Activated CD4-positive, alpha-beta T cell treated with anti-CD3 and anti-CD28 coated beads for 36 hours (primary cell): ENCODE measurements around the gene SDHA. TPM values are rescaled to one million over a fixed set of nuclear protein-coding genes. Genes with fewer than 3 reads are reported as not detected.
"Not testable (repeated sequence)": the region's sequence is repeated elsewhere in the genome, so short reads cannot be mapped to it uniquely, and the experiment has no call there.

ENCODE experiments used
- ATAC-seq: fragments of 200-7000 bp; cut with Tn5 transposase; one replicate; pipeline ENCODE4 v1.10.0; 2021; ENCODE audit warnings: mild to moderate bottlenecking, moderate library complexity
- CTCF ChIA-PET: fragments of 350-600 bp; sonication (Branson Sonifier 250); formaldehyde crosslinking; loops from one replicate; lab custom pipeline; 2021; ENCODE audit warnings: antibody characterized with exemption; lab: Charles Lee
- POLR2A ChIA-PET: fragments of 350-600 bp; sonication (Branson Sonifier 250); formaldehyde crosslinking; loops from one replicate; lab custom pipeline; 2021; ENCODE audit warnings: antibody characterized with exemption, inconsistent platforms; lab: Charles Lee
- DNase-seq: peaks from one replicate; pipeline ENCODE4 v3.0.0-alpha.2; 2020
- H3K27ac Mint-ChIP-seq: one replicate; pipeline ENCODE4 v1.8.0; 2021; ENCODE audit warnings: mixed read lengths
- H3K27me3 Mint-ChIP-seq: one replicate; pipeline ENCODE4 v1.8.0; 2021; ENCODE audit warnings: mixed read lengths
- H3K36me3 Mint-ChIP-seq: one replicate; pipeline ENCODE4 v1.8.0; 2021; ENCODE audit warnings: low read depth, mixed read lengths
- H3K4me1 Mint-ChIP-seq: one replicate; pipeline ENCODE4 v1.8.0; 2021; ENCODE audit warnings: mixed read lengths
- H3K4me3 Mint-ChIP-seq: one replicate; pipeline ENCODE4 v1.8.0; 2021; ENCODE audit warnings: mild to moderate bottlenecking, moderate library complexity, mixed read lengths
- H3K9me3 Mint-ChIP-seq: one replicate; pipeline ENCODE4 v1.8.0; 2021; ENCODE audit warnings: low read depth, mixed read lengths
- intact Hi-C, 2 experiments: fragments of 100-400 bp; cut with DNase I in 1 of 2; cut with micrococcal nuclease in 1 of 2; formaldehyde crosslinking; loops; one replicate each; pipeline versions ENCODE4 v1.14.2 to v1.15.1; 2022 to 2024; cut with DNase I, micrococcal nuclease
- total RNA-seq, 2 experiments: library from RNA; stranded (reverse); gene quantifications; one replicate each; pipeline ENCODE4 v1.2.3, GENCODE V29; 2021

SDHA gene
- total RNA-seq, 2 experiments from 2014 or later, result 104 to 121 TPM

- H3K9me3 Mint-ChIP-seq, H3K27me3 Mint-ChIP-seq, intact Hi-C loops, H3K36me3 Mint-ChIP-seq, DNase-seq, POLR2A ChIA-PET, ATAC-seq, H3K4me3 Mint-ChIP-seq, CTCF ChIA-PET: not testable (repeated sequence)
- Mint-ChIP-seq H3K27ac (peak overlapping the region; percentile 51), H3K4me1 (peaks cover 36% of the 10 kb centered on the region)
Observed at GRCh38 chr5:297448-297847, 79.3 kb downstream of the SDHA start.

- peaks cover 36% of the 10 kb centered on the region for H3K4me1 Mint-ChIP-seq
- DNase-seq, H3K36me3 Mint-ChIP-seq, ATAC-seq, CTCF ChIA-PET, H3K27ac Mint-ChIP-seq, H3K9me3 Mint-ChIP-seq, H3K27me3 Mint-ChIP-seq, intact Hi-C loops, H3K4me3 Mint-ChIP-seq: not testable (repeated sequence)
- POLR2A ChIA-PET, result interaction anchor here (1.3 kb wide), 1 partner anchor 11 kb away, joined by 4 read pairs; no protein-coding TSS in a partner anchor
Observed at GRCh38 chr5:297991-298736, 80.0 kb downstream of the SDHA start.

- DNase-seq, result no peak
- Mint-ChIP-seq H3K9me3 (no peaks in the 10 kb centered on the region), H3K4me3 (no peak overlapping the region), H3K4me1 (peaks cover 37% of the 10 kb centered on the region), H3K27me3 (no peaks in the 10 kb centered on the region), H3K27ac (no peak overlapping the region), H3K36me3 (peaks cover 2% of the 10 kb centered on the region)
- ChIA-PET CTCF (interaction anchor here (0.7 kb wide), 1 partner anchor 148 kb away, joined by 3 read pairs; no protein-coding TSS in a partner anchor), POLR2A (interaction anchor here (1.3 kb wide), 1 partner anchor 12 kb away, joined by 4 read pairs; no protein-coding TSS in a partner anchor)
- intact Hi-C loops, result no loop called here
- ATAC-seq, result no peak
Observed at GRCh38 chr5:298737-299125, 80.6 kb downstream of the SDHA start.

- H3K36me3 Mint-ChIP-seq, H3K4me3 Mint-ChIP-seq, H3K9me3 Mint-ChIP-seq, H3K27ac Mint-ChIP-seq, intact Hi-C loops, H3K27me3 Mint-ChIP-seq, CTCF ChIA-PET, DNase-seq, POLR2A ChIA-PET, ATAC-seq: not testable (repeated sequence)
- peaks cover 37% of the 10 kb centered on the region for H3K4me1 Mint-ChIP-seq
Observed at GRCh38 chr5:299921-300320, 81.8 kb downstream of the SDHA start.

- POLR2A ChIA-PET, H3K36me3 Mint-ChIP-seq, H3K27ac Mint-ChIP-seq: not testable (repeated sequence)
Observed at GRCh38 chr5:300691-301435, 82.7 kb downstream of the SDHA start.

GRCh38 chr5:302416-302815 lies 84.3 kb downstream of the SDHA start:
- H3K4me3 Mint-ChIP-seq, result not testable (repeated sequence)

More at GRCh38 chr5:300691-301435, 82.7 kb downstream of the SDHA start:
- DNase-seq, H3K4me3 Mint-ChIP-seq, ATAC-seq, H3K9me3 Mint-ChIP-seq, H3K27me3 Mint-ChIP-seq, intact Hi-C loops, CTCF ChIA-PET: not testable (repeated sequence)
- H3K4me1 Mint-ChIP-seq, result peaks cover 36% of the 10 kb centered on the region

GRCh38 chr5:302966-303365 lies 84.8 kb downstream of the SDHA start:
- DNase-seq (no peak), ATAC-seq (no peak)
- intact Hi-C loops, result no loop called here
- no peaks in the 10 kb centered on the region for H3K9me3 Mint-ChIP-seq
- no peaks in the 10 kb centered on the region for H3K27me3 Mint-ChIP-seq
- POLR2A ChIA-PET, result no interaction called here
- CTCF ChIA-PET, result no interaction called here
- no peak overlapping the region for H3K4me3 Mint-ChIP-seq
- H3K36me3 Mint-ChIP-seq, result peaks cover 11% of the 10 kb centered on the region
- H3K4me1 Mint-ChIP-seq, result peaks cover 18% of the 10 kb centered on the region
- H3K27ac Mint-ChIP-seq, result no peak overlapping the region

More at GRCh38 chr5:302416-302815, 84.3 kb downstream of the SDHA start:
- CTCF ChIA-PET, ATAC-seq, H3K27ac Mint-ChIP-seq, DNase-seq, POLR2A ChIA-PET, intact Hi-C loops, H3K27me3 Mint-ChIP-seq, H3K9me3 Mint-ChIP-seq: not testable (repeated sequence)
- H3K4me1 Mint-ChIP-seq, result peaks cover 21% of the 10 kb centered on the region
- H3K36me3 Mint-ChIP-seq, result peaks cover 11% of the 10 kb centered on the region

- H3K9me3 Mint-ChIP-seq, intact Hi-C loops, ATAC-seq, DNase-seq, H3K27me3 Mint-ChIP-seq, POLR2A ChIA-PET, CTCF ChIA-PET, H3K27ac Mint-ChIP-seq, H3K4me3 Mint-ChIP-seq: not testable (repeated sequence)
- peaks cover 11% of the 10 kb centered on the region for H3K36me3 Mint-ChIP-seq
- peaks cover 18% of the 10 kb centered on the region for H3K4me1 Mint-ChIP-seq
Observed at GRCh38 chr5:303741-304140, 85.6 kb downstream of the SDHA start.

GRCh38 chr5:305050-305449 lies 86.9 kb downstream of the SDHA start:
- intact Hi-C loops, result no loop called here
- no peak for DNase-seq
- H3K9me3 Mint-ChIP-seq, result no peaks in the 10 kb centered on the region
- peaks cover 18% of the 10 kb centered on the region for H3K4me1 Mint-ChIP-seq
- H3K27me3 Mint-ChIP-seq, result no peaks in the 10 kb centered on the region
- peaks cover 18% of the 10 kb centered on the region for H3K36me3 Mint-ChIP-seq
- H3K27ac Mint-ChIP-seq, result no peak overlapping the region
- POLR2A ChIA-PET, result no interaction called here
- no peak overlapping the region for H3K4me3 Mint-ChIP-seq
- CTCF ChIA-PET, result no interaction called here
- no peak for ATAC-seq

- no peak for ATAC-seq
- no peak overlapping the region for H3K4me3 Mint-ChIP-seq
- peaks cover 21% of the 10 kb centered on the region for H3K36me3 Mint-ChIP-seq
- DNase-seq, result no peak
- no peak overlapping the region for H3K27ac Mint-ChIP-seq
- ChIA-PET POLR2A (no interaction called here), CTCF (no interaction called here)
- no peaks in the 10 kb centered on the region for H3K27me3 Mint-ChIP-seq
- no peaks in the 10 kb centered on the region for H3K9me3 Mint-ChIP-seq
- intact Hi-C loops, result no loop called here
- H3K4me1 Mint-ChIP-seq, result peaks cover 18% of the 10 kb centered on the region
Observed at GRCh38 chr5:305459-305858, 87.3 kb downstream of the SDHA start.

- intact Hi-C loops, result no loop called here
- CTCF ChIA-PET, result no interaction called here
Observed at GRCh38 chr5:306011-306805, 88.1 kb downstream of the SDHA start.

More at GRCh38 chr5:306011-306805, 88.1 kb downstream of the SDHA start:
- Mint-ChIP-seq H3K27me3 (no peaks in the 10 kb centered on the region), H3K27ac (no peak overlapping the region), H3K4me1 (peaks cover 14% of the 10 kb centered on the region), H3K4me3 (no peak overlapping the region), H3K9me3 (no peaks in the 10 kb centered on the region), H3K36me3 (peaks cover 22% of the 10 kb centered on the region)
- DNase-seq (no peak), ATAC-seq (no peak)
- POLR2A ChIA-PET, result no interaction called here
